Upper lobe of left lung (tissue), 4 donors: ENCODE results near the gene ADAMTS17.

ENCODE experiments used
- POLR2A ChIP-seq, 4 donors: fragments of 450-650 bp; IDR thresholded peaks; one replicate each; pipeline ENCODE4 v1.5.1; 2016 to 2017; ENCODE audit warnings: antibody characterized with exemption in 4 of 4, mild to moderate bottlenecking in 2 of 4
- TF ChIP-seq, protein P1 (sequence below), 6 experiments: fragments of 450-650 bp in 4 of 6; fragments of 200-600 bp in 2 of 6; sonication (generic) in 2 of 6; IDR thresholded peaks; one replicate each; pipeline ENCODE4 v1.5.1; 2016 to 2019; ENCODE audit warnings: antibody characterized with exemption in 6 of 6

DNA sequence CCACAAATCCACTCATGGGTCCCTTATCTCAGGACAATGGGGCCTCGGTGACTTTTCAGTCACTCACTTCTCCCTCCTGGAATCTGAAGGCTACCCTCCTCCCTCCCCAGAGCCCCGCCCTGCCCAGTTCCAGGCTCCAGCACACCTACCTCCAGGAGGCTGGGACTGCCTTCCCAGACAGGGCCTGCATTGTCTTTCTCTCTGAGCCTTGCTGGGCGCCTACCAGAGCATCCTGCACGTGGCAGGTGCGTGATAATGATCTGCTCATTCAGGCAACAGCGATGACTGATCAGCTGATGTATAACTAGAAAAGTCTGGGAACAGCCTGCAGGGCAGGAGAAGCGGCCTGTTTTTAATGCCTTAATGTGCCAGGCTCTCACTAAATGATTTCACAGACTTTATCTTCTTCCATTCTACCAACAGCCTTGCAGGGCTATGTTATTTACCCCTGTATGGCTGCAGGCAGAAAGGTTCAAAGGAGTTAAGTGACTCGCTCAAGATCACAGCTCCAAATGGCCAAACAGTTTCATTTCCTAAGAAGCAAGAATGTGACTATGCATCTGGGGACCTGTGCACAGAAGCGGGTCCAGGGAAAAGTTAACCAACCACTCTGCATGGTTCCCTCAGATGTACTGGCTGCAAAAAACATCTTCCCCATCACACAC is 6.3 kb downstream of the ADAMTS17 start:
- TF ChIP-seq, protein P1, sequence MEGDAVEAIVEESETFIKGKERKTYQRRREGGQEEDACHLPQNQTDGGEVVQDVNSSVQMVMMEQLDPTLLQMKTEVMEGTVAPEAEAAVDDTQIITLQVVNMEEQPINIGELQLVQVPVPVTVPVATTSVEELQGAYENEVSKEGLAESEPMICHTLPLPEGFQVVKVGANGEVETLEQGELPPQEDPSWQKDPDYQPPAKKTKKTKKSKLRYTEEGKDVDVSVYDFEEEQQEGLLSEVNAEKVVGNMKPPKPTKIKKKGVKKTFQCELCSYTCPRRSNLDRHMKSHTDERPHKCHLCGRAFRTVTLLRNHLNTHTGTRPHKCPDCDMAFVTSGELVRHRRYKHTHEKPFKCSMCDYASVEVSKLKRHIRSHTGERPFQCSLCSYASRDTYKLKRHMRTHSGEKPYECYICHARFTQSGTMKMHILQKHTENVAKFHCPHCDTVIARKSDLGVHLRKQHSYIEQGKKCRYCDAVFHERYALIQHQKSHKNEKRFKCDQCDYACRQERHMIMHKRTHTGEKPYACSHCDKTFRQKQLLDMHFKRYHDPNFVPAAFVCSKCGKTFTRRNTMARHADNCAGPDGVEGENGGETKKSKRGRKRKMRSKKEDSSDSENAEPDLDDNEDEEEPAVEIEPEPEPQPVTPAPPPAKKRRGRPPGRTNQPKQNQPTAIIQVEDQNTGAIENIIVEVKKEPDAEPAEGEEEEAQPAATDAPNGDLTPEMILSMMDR (IDR thresholded peaks at IDR 0.05), result no peak
- no peak for TF ChIP-seq POLR2A (IDR thresholded peaks at IDR 0.05)
